ENCODE data around the gene TACO1.
A peak's percentile ranks its signal among the peaks of the same experiment; 100 is the strongest.

The TACO1 gene

DNA sequence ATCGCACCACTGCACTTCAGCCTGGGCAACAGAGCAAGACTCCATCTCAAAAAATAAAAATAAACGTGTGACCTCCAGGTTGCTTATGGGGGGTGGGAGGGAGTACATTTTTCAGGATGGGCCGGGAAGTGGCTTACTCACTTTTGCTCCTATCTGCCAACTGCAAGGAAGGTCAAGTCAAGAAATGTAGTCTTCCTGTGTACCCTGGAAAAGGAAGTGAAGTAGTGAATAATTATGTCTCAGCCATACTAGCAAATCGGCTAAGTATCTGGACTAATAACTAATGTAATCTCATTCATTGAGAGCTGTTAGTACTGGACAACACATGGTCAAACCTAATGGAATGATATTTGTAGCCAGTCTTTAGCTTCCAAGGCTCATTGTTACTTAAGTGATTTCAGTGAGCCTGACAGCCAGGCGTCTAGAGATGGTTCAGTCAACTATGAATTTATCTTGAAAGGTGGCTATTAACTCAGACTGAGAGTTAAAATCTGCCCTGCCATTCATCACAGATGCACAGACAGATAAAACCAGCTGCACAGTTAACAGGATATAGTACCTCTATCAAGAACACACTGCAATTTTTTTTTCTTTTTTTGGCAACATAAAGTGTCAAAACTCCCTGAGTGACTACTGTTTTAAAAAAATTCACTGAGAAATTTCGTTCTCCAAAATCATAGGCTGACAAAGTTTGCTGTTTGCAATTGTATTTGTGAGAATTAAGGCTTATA, 3.7 kb upstream of the TACO1 start:
- no peak overlapping the region for H3K27ac ChIP-seq (ENCODE audit: low read depth, low read length)
- no peaks in the 10 kb centered on the region for H3K27me3 ChIP-seq (ENCODE audit: control insufficient read depth in 5 of 5, insufficient read depth in 4 of 5, low read length in 5 of 5)
- peaks cover 5 to 18% (median 16%) of the 10 kb centered on the region in 5 donors for H3K4me1 ChIP-seq (ENCODE audit: control insufficient read depth in 5 of 5, insufficient read depth in 5 of 5, low read length in 5 of 5)
- H3K9me3 ChIP-seq (ENCODE audit: control insufficient read depth in 5 of 5, low read length in 5 of 5), result no peaks in the 10 kb centered on the region
- H3K4me3 ChIP-seq (ENCODE audit: low read depth in 1 of 5, low read length in 5 of 5), result no peak overlapping the region
- no peak overlapping the region for H3K9ac ChIP-seq (ENCODE audit: low read length in 5 of 5)
- peaks cover 0 to 16% (median 9%) of the 10 kb centered on the region in 5 donors for H3K36me3 ChIP-seq (ENCODE audit: control insufficient read depth in 5 of 5, insufficient read depth in 5 of 5, low read length in 5 of 5)

DNA sequence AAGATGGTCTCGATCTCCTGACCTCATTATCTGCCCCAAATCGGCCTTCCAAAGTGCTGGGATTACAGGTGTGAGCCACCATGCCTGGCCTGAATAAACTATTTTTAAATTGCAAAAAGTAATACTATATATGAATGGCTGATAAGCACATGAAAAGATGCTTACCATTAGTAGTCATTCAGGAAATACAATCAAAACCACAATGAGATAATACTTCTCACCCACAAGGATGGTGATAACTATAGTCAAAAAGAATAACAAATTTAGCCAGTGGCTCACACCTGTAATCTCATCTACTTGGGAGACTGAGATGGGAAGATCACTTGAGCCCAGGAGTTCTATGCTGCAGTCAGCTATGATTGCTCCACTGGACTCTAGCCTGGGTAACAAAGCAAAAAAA, 2.4 kb upstream of the TACO1 start:
- H3K36me3 ChIP-seq (ENCODE audit: control insufficient read depth in 5 of 5, insufficient read depth in 5 of 5, low read length in 5 of 5), result peaks cover 0 to 9% (median 3%) of the 10 kb centered on the region in 5 donors
- H3K27me3 ChIP-seq (ENCODE audit: control insufficient read depth in 5 of 5, insufficient read depth in 4 of 5, low read length in 5 of 5), result no peaks in the 10 kb centered on the region
- H3K9ac ChIP-seq (ENCODE audit: low read length in 5 of 5), result no peak overlapping the region
- H3K4me1 ChIP-seq (ENCODE audit: control insufficient read depth in 5 of 5, insufficient read depth in 5 of 5, low read length in 5 of 5), result peaks cover 7 to 18% (median 16%) of the 10 kb centered on the region in 5 donors
- H3K27ac ChIP-seq (ENCODE audit: low read depth, low read length), result no peak overlapping the region
- no peak overlapping the region for H3K4me3 ChIP-seq (ENCODE audit: low read depth in 1 of 5, low read length in 5 of 5)
- H3K9me3 ChIP-seq (ENCODE audit: control insufficient read depth in 5 of 5, low read length in 5 of 5), result no peaks in the 10 kb centered on the region

DNA sequence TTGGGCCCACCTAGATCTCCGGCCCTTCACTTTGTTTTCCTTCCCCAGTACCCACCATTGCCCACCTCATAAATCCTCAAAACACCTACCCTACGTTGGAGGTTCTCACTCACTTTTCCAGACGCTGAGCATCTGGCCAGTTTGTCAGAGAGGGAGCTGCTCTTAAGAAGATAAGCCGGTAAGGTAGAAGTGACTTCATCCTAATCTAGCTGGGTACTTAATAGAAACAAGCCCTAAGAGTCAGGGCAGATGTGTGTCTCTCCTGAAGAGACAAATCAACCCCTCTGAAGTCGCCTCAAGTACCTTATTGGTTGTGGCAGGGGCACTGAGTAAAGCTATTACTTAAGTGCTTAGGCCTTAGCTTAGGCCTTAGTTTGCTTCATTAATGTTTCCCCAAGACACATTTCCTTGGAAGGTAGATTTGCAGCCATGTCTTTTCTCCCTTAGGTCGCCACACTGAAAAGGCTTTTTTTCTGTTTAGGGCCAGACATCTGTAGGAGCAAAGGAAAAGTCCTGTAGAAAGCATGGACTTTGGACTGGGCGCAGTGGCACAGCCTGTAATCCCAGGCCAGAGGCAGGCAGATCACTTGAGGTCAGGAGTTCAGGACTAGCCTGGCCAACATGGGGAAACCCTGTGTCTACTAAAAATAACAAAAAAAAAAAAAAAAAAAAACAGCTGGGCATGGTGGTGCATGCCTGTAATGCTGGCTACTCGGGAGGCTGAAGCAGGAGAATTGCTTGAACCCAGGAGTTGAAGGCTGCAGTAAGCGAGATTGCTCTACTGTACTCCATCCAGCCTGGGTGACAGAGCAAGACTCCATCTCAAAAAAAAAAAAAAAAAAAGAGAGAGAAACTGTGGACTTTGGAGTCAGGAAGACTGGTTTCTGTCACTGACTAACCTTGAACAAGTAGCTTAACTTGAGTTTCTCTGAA, 1.0 kb downstream of the TACO1 start:
- Histone ChIP-seq H3K27ac (ENCODE audit: low read depth, low read length) (peak overlapping the region; percentile 62), H3K36me3 (ENCODE audit: control insufficient read depth in 5 of 5, insufficient read depth in 5 of 5, low read length in 5 of 5) (peaks cover 5 to 26% (median 24%) of the 10 kb centered on the region in 5 donors), H3K27me3 (ENCODE audit: control insufficient read depth in 5 of 5, insufficient read depth in 4 of 5, low read length in 5 of 5) (no peaks in the 10 kb centered on the region), H3K9me3 (ENCODE audit: control insufficient read depth in 5 of 5, low read length in 5 of 5) (no peaks in the 10 kb centered on the region), H3K9ac (ENCODE audit: low read length in 5 of 5) (peak overlapping the region; percentile 84 to 98 (median 97)), H3K4me3 (ENCODE audit: low read depth in 1 of 5, low read length in 5 of 5) (peak overlapping the region; percentile 72 to 84 (median 82)), H3K4me1 (ENCODE audit: control insufficient read depth in 5 of 5, insufficient read depth in 5 of 5, low read length in 5 of 5) (peaks cover 7 to 18% (median 16%) of the 10 kb centered on the region in 5 donors)

GRCh38 chr17:63609816-63610573, 9.3 kb downstream of the TACO1 start:
- Histone ChIP-seq H3K4me3 (ENCODE audit: low read depth in 1 of 5, low read length in 5 of 5) (no peak overlapping the region), H3K27ac (ENCODE audit: low read depth, low read length) (no peak overlapping the region), H3K9ac (ENCODE audit: low read length in 5 of 5) (no peak overlapping the region), H3K27me3 (ENCODE audit: control insufficient read depth in 5 of 5, insufficient read depth in 4 of 5, low read length in 5 of 5) (no peaks in the 10 kb centered on the region), H3K36me3 (ENCODE audit: control insufficient read depth in 5 of 5, insufficient read depth in 5 of 5, low read length in 5 of 5) (peaks cover 16 to 53% (median 50%) of the 10 kb centered on the region in 5 donors), H3K4me1 (ENCODE audit: control insufficient read depth in 5 of 5, insufficient read depth in 5 of 5, low read length in 5 of 5) (no peaks in the 10 kb centered on the region), H3K9me3 (ENCODE audit: control insufficient read depth in 5 of 5, low read length in 5 of 5) (no peaks in the 10 kb centered on the region)

DNA sequence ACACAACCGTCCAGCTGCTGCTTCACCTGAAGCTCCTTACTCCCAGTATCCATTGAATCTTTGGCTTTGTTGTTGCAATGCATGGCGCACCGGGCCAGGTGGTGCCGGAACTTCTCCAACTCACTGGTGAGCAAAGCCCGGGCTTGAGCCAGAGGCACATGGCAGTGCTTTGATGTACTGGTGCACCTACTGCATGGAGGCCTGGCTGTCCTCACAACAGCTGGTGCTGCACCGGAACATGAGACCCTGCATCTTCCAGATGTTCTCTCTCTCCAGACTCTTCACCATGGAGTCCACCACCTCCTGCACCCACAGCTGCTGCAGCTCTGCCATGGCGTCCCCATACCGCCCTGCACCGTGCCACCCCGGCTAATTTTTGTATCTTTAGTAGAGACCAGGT, 10.2 kb downstream of the TACO1 start:
- H3K9ac ChIP-seq (ENCODE audit: low read length in 5 of 5), result no peak overlapping the region

DNA sequence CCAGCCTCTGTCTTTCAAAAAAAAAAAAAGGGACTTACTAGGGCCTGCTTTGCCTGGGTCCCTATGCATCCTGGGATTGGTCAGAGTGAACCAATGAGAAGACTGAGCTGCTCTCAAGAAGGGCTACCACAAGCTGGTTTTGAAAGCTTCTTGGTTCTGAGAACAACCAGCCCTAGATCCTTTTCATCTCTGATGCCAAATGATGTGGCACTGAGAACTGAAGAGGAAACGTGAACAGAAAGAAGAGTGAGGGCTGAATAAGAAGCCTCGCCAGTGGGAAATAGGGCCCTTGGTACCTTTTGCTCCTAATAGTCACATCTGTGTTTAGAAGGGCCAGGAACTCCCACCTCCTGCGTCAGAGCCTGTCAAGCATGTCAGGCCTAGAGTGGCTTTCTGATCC, 10.7 kb downstream of the TACO1 start:
- H3K4me3 ChIP-seq (ENCODE audit: low read depth in 1 of 5, low read length in 5 of 5), result no peak overlapping the region
- no peaks in the 10 kb centered on the region for H3K9me3 ChIP-seq (ENCODE audit: control insufficient read depth in 5 of 5, low read length in 5 of 5)
- no peak overlapping the region for H3K9ac ChIP-seq (ENCODE audit: low read length in 5 of 5)
- H3K4me1 ChIP-seq (ENCODE audit: control insufficient read depth in 5 of 5, insufficient read depth in 5 of 5, low read length in 5 of 5), result no peaks in the 10 kb centered on the region
- H3K27ac ChIP-seq (ENCODE audit: low read depth, low read length), result no peak overlapping the region
- peaks cover 11 to 39% (median 37%) of the 10 kb centered on the region in 5 donors for H3K36me3 ChIP-seq (ENCODE audit: control insufficient read depth in 5 of 5, insufficient read depth in 5 of 5, low read length in 5 of 5)
- H3K27me3 ChIP-seq (ENCODE audit: control insufficient read depth in 5 of 5, insufficient read depth in 4 of 5, low read length in 5 of 5), result no peaks in the 10 kb centered on the region

More for the DNA sequence above, 10.2 kb downstream of the TACO1 start:
- no peak overlapping the region for H3K4me3 ChIP-seq (ENCODE audit: low read depth in 1 of 5, low read length in 5 of 5)
- H3K27ac ChIP-seq (ENCODE audit: low read depth, low read length), result no peak overlapping the region
- no peaks in the 10 kb centered on the region for H3K27me3 ChIP-seq (ENCODE audit: control insufficient read depth in 5 of 5, insufficient read depth in 4 of 5, low read length in 5 of 5)
- H3K36me3 ChIP-seq (ENCODE audit: control insufficient read depth in 5 of 5, insufficient read depth in 5 of 5, low read length in 5 of 5), result peaks cover 11 to 44% (median 42%) of the 10 kb centered on the region in 5 donors
- no peaks in the 10 kb centered on the region for H3K9me3 ChIP-seq (ENCODE audit: control insufficient read depth in 5 of 5, low read length in 5 of 5)
- no peaks in the 10 kb centered on the region for H3K4me1 ChIP-seq (ENCODE audit: control insufficient read depth in 5 of 5, insufficient read depth in 5 of 5, low read length in 5 of 5)

GRCh38 chr17:63613663-63614062, 13.0 kb downstream of the TACO1 start:
- peaks cover 0 to 16% (median 14%) of the 10 kb centered on the region in 5 donors for H3K36me3 ChIP-seq (ENCODE audit: control insufficient read depth in 5 of 5, insufficient read depth in 5 of 5, low read length in 5 of 5)
- H3K4me1 ChIP-seq (ENCODE audit: control insufficient read depth in 5 of 5, insufficient read depth in 5 of 5, low read length in 5 of 5), result no peaks in the 10 kb centered on the region
- no peaks in the 10 kb centered on the region for H3K27me3 ChIP-seq (ENCODE audit: control insufficient read depth in 5 of 5, insufficient read depth in 4 of 5, low read length in 5 of 5)
- H3K27ac ChIP-seq (ENCODE audit: low read depth, low read length), result no peak overlapping the region
- no peak overlapping the region for H3K4me3 ChIP-seq (ENCODE audit: low read depth in 1 of 5, low read length in 5 of 5)
- H3K9me3 ChIP-seq (ENCODE audit: control insufficient read depth in 5 of 5, low read length in 5 of 5), result no peaks in the 10 kb centered on the region
- no peak overlapping the region for H3K9ac ChIP-seq (ENCODE audit: low read length in 5 of 5)

DNA sequence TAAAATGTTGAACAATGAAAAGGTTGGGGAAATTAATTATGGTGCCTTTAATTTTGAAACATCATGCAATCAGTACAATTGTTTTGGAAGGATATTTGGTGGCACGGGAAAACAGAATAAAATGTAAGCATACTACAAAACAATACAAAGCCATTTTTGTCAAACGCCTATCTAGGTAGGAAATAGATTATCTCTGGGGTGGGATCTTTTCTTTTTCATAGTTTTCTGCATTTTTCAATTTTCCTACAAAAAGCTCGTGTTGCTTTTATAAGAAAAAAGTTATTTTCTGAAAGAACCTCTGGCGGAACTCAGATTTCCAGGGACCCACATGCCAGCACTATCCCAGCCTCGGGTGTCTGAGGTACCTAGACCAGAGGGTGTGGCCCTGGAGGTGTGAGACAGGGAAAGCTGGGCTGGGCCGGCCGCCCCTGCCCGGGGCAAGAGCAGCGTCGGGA, 20.6 kb downstream of the TACO1 start:
- Histone ChIP-seq H3K27me3 (ENCODE audit: control insufficient read depth in 5 of 5, insufficient read depth in 4 of 5, low read length in 5 of 5) (no peaks in the 10 kb centered on the region), H3K27ac (ENCODE audit: low read depth, low read length) (peak overlapping the region; percentile 46), H3K36me3 (ENCODE audit: control insufficient read depth in 5 of 5, insufficient read depth in 5 of 5, low read length in 5 of 5) (no peaks in the 10 kb centered on the region), H3K9ac (ENCODE audit: low read length in 5 of 5) (peak overlapping the region in 4 of 5 donors; percentile 76 to 80 (median 78)), H3K4me3 (ENCODE audit: low read depth in 1 of 5, low read length in 5 of 5) (peak overlapping the region in 4 of 5 donors; percentile 69 to 87 (median 72)), H3K4me1 (ENCODE audit: control insufficient read depth in 5 of 5, insufficient read depth in 5 of 5, low read length in 5 of 5) (peaks cover 2 to 33% (median 30%) of the 10 kb centered on the region in 5 donors), H3K9me3 (ENCODE audit: control insufficient read depth in 5 of 5, low read length in 5 of 5) (no peaks in the 10 kb centered on the region)

- Histone ChIP-seq H3K27ac (ENCODE audit: low read depth, low read length) (peak within 1 kb of the TSS; percentile 73), H3K9ac (ENCODE audit: low read length in 5 of 5) (peak within 1 kb of the TSS in 4 of 5 donors; percentile 76 to 80 (median 78)), H3K27me3 (ENCODE audit: control insufficient read depth in 5 of 5, insufficient read depth in 4 of 5, low read length in 5 of 5) (no peaks in the 10 kb centered on the region), H3K9me3 (ENCODE audit: control insufficient read depth in 5 of 5, low read length in 5 of 5) (no peaks in the 10 kb centered on the region), H3K36me3 (ENCODE audit: control insufficient read depth in 5 of 5, insufficient read depth in 5 of 5, low read length in 5 of 5) (no peaks in the 10 kb centered on the region), H3K4me1 (ENCODE audit: control insufficient read depth in 5 of 5, insufficient read depth in 5 of 5, low read length in 5 of 5) (peaks cover 5 to 40% (median 37%) of the 10 kb centered on the region in 5 donors), H3K4me3 (ENCODE audit: low read depth in 1 of 5, low read length in 5 of 5) (peak within 1 kb of the TSS; percentile 64 to 87 (median 76))
Measured at GRCh38 chr17:63621684-63622573, 21.2 kb downstream of the TACO1 start, which contains the start of gene MAP3K3. MAP3K3 (plus strand) TSS chr17:63622417; CDS start chr17:63622760, 343 bp downstream.

All from subcutaneous abdominal adipose tissue (tissue), 5 donors.